RWPE1 (cell line): ENCODE results near the gene PTGS1.
"Not testable (repeated sequence)": the region's sequence is repeated elsewhere in the genome, so short reads cannot be mapped to it uniquely, and the experiment has no call there.

ENCODE experiments used
- CTCF ChIA-PET: fragments of 350-600 bp; sonication (Branson Sonifier 250); formaldehyde crosslinking; extraction: SDS; loops from one replicate; lab custom pipeline; 2021; lab: Yijun Ruan, JAX
- POLR2A ChIA-PET: fragments of 400-600 bp; formaldehyde crosslinking; extraction: SDS; loops from one replicate; lab custom pipeline; 2020; ENCODE audit warnings: antibody characterized with exemption; ENCODE audit not compliant: low non-redundant PET; lab: Yijun Ruan, JAX
- DNase-seq: peaks from one replicate; pipeline ENCODE4 v3.0.0; 2012; ENCODE audit warnings: low spot score
- H3K27ac ChIP-seq: fragments of 450-650 bp; 2 replicates; pipeline ENCODE4 v1.5.1; 2017
- CTCF ChIP-seq: fragments of 450-650 bp; conservative IDR thresholded peaks from 2 replicates; pipeline ENCODE4 v1.5.1; 2017; ENCODE audit warnings: low read depth, mild to moderate bottlenecking

PTGS1 gene

GRCh38 chr9:122349201-122349600 is 21.6 kb upstream of the PTGS1 start:
- DNase-seq: no peak
- CTCF ChIA-PET: interaction anchor here (0.7 to 3.0 kb wide), 4 partner anchors 28 to 251 kb away, joined by 3 to 64 read pairs (median 4); no protein-coding TSS in a partner anchor
- no peak for TF ChIP-seq CTCF
- POLR2A ChIA-PET: no interaction called here
- H3K27ac ChIP-seq: no peak overlapping the region

DNA sequence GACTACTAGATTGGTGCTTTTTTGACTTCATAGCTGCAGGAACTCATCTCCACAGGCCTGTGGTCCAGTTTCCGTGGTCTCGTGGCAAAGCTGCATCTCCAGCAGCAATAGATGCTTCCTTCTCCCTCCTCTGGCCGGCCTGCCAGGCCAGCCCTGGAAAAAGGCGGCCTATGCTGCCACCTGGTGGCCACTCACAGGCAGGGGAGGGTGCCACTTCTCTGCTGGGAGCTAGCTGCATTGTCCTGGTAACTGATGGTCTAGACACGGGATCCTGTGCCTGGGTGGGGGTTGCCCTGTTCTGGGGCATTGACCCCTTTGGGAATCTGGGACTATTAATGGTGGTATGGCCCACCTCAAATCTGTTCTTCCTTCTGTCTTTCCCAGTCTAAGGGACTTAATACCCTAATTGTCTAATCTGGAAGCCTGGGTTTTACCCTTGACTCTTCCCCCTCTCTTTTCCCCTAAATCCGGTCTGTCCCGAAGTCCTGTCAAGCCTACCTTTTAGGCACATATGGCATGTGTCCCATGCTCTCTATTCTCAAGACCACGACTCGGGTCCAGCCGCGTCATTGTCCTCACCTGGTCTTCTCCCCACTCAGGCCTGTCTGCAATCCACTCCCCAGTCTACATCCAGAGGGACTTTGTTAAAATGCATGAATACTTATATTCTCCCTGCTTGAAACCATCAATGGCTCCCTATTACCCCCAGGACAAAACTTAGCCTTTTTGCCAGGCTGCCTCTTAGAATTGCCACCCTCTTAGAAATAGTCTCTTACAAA is 20.1 kb upstream of the PTGS1 start:
- DNase-seq: peak; percentile 95
- POLR2A ChIA-PET: no interaction called here
- peak; percentile 98 for TF ChIP-seq CTCF
- CTCF ChIA-PET: interaction anchor here (0.5 to 3.0 kb wide), 32 partner anchors 11 to 1478 kb away, joined by 3 to 64 read pairs (median 4); partner anchors contain the start of gene TTLL11
- no peak overlapping the region for H3K27ac ChIP-seq

- ChIA-PET POLR2A (no interaction called here), CTCF (interaction anchor here (0.7 to 1.4 kb wide), 2 partner anchors 36 to 255 kb away, joined by 4 to 5 read pairs; no protein-coding TSS in a partner anchor)
- no peak for DNase-seq
- no peak for TF ChIP-seq CTCF
- H3K27ac ChIP-seq: no peak overlapping the region
These were observed 16.2 kb upstream of the PTGS1 start for GRCh38 chr9:122354536-122355199.

GRCh38 chr9:122355336-122355875 is 15.4 kb upstream of the PTGS1 start:
- ChIA-PET POLR2A (no interaction called here), CTCF (interaction anchor here (0.6 to 1.4 kb wide), 4 partner anchors 37 to 256 kb away, joined by 3 to 5 read pairs (median 4); no protein-coding TSS in a partner anchor)
- no peak for TF ChIP-seq CTCF
- H3K27ac ChIP-seq: no peak overlapping the region
- no peak for DNase-seq

GRCh38 chr9:122356627-122357026 is 14.2 kb upstream of the PTGS1 start:
- CTCF ChIA-PET: interaction anchor here (0.6 to 1.4 kb wide), 2 partner anchors 29 to 232 kb away, joined by 4 to 6 read pairs; no protein-coding TSS in a partner anchor
- DNase-seq: no peak
- no peak for TF ChIP-seq CTCF
- H3K27ac ChIP-seq: no peak overlapping the region
- POLR2A ChIA-PET: no interaction called here

DNA sequence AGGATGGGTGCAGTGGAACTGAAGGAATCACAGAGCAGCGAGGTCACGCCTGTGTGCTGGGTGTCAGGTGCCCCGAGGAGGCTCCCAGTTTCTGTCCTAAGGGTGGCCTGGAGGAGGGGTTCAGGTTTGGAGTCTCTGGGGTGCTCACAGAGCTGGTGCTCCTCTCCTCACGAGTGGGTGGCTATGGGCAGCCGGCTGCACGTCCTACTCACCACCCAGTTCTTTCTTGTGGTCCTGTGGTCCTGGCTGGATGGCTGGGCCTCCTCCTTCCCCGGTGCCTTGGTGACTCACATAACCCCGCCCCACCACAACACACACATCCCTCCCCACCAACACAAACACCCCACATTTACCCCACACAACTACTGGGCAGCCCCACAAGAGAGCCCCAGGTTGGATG is 9.9 kb upstream of the PTGS1 start:
- POLR2A ChIA-PET: no interaction called here
- CTCF ChIA-PET: interaction anchor here (0.6 to 0.7 kb wide), 3 partner anchors 7 to 809 kb away, joined by 3 to 4 read pairs (median 3); no protein-coding TSS in a partner anchor

GRCh38 chr9:122363131-122363530 is 7.7 kb upstream of the PTGS1 start:
- DNase-seq, H3K27ac ChIP-seq, POLR2A ChIA-PET: not testable (repeated sequence)
- CTCF ChIA-PET: interaction anchor here (1.4 kb wide), 1 partner anchor 264 kb away, joined by 3 read pairs; no protein-coding TSS in a partner anchor

More for the DNA sequence above, 9.9 kb upstream of the PTGS1 start:
- TF ChIP-seq CTCF: no peak
- no peak overlapping the region for H3K27ac ChIP-seq
- DNase-seq: no peak
